NCI-H1436 treated with DMSO at 0.1 percent for 48 hours (cell line): ENCODE results near the gene SKP2.
"Not testable (repeated sequence)": the region's sequence is repeated elsewhere in the genome, so short reads cannot be mapped to it uniquely, and the experiment has no call there.

Experiments used
- DNase-seq: peaks from one replicate; lab custom pipeline; 2025; lab: John Stamatoyannopoulos, UW

Gene SKP2

DNA sequence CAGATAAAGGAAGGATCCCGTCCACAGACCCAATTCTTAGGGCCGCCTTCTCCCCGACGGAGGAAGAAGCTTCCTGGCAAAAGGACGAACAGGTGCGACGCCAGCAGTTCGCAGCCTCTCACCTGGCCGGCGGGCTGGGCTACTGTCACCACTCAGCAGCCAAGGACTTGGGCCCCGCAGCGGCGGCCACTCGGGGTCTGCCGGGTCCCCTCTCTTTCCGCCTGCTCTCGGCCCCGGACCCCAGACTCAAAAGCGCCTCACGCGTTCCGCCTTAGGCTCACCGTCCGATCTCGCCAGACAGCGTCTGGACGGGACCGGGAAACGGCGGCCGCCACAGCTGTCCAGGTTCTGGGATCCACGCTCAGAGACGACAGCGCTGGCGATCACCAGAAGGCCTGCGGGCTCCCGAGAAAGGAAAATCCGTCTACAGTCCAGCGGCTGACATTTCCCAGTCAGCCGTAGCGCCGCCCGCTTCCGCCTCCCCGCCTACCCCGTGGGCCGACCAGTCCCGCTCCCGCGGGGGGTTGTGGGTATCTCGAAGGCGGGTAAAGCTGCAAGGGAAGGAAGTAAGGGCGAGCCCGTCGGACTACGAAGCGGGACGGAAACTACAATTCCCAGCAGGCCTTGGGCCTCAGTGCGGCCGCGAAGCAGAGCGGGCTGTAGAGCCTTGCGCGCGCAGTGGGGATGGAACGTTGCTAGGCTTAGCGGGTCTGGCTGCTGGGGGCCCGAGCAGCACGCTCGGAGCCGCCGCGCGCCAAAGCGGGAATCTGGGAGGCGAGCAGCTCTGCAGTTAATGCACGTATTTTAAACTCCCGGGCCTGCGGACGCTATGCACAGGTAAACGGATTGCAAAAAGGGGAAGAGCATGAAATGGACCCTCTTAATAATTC, at the start of gene SKP2, which contains the start of gene LMBRD2:
SKP2 (plus strand) TSS at position 678 of the 890 bp plus-strand sequence; CDS start at position 830, 152 bp downstream.
LMBRD2 (minus strand) TSS at position 454 of the 890 bp plus-strand sequence. CDS start 8,538 bp downstream, outside the sequence.
- DNase-seq: peak; percentile 84

DNA sequence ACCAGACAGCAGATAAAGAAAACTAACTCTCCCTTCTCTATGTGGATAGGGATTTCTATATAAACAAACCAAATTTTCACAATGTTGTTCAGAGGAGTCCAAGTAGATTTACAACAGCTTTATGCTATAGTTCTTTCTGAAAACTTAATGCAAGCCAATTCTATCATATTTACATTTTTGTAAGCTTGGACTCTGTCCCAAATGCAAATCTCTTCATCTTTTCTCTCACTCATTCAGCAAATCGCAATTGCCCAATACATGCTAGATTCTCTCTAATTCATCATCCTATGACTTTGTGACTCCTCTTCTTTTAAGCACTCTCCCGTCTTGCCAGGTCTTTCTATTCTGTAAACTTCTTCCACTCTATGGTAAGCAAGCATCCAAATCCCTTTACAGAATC, 46.1 kb upstream of the SKP2 start:
- no peak for DNase-seq

GRCh38 chr5:36108758-36109460, 43.0 kb upstream of the SKP2 start:
- no peak for DNase-seq

GRCh38 chr5:36111238-36111637, 40.7 kb upstream of the SKP2 start:
- no peak for DNase-seq

GRCh38 chr5:36125868-36126267, 26.0 kb upstream of the SKP2 start:
- DNase-seq: no peak

- DNase-seq: no peak
Measured at GRCh38 chr5:36128795-36129194, 23.1 kb upstream of the SKP2 start.

DNA sequence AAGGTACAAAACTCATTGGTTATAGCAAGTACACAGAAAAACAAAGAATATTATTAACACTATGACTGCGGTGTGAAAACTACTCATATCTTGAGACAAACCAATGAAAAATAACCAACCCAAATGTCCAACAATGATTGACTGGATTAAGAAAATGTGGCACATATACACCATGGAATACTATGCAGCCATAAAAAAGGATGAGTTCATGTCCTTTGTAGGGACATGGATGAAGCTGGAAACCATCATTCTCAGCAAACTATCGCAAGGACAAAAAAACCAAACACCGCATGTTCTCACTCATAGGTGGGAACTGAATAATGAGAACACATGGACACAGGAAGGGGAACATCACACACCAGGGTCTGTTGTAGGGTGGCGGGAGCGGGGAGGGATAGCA, 22.2 kb upstream of the SKP2 start:
- DNase-seq: not testable (repeated sequence)

GRCh38 chr5:36133009-36133408, 18.9 kb upstream of the SKP2 start:
- not testable (repeated sequence) for DNase-seq

- DNase-seq: no peak
Measured at GRCh38 chr5:36135988-36136387, 15.9 kb upstream of the SKP2 start.

DNA sequence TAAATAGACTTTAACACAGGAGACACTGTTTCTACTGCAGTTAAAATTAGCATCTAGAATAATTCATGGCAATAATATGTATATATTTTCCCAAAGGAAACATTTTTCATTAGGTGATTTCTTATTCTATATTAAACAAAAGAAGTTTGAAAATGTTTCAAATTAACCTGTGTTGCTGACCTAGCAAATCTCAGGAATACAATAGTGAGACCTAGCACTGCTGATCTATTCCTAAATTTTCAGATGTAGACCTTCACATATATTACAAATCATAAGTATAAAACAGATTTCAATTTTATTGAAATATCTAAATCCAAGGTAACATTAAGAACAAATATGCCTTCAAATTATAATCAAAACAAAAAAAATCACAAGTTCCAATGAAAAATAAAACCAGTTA, 15.3 kb upstream of the SKP2 start:
- no peak for DNase-seq

GRCh38 chr5:36138900-36139683, 12.8 kb upstream of the SKP2 start:
- DNase-seq: no peak

DNA sequence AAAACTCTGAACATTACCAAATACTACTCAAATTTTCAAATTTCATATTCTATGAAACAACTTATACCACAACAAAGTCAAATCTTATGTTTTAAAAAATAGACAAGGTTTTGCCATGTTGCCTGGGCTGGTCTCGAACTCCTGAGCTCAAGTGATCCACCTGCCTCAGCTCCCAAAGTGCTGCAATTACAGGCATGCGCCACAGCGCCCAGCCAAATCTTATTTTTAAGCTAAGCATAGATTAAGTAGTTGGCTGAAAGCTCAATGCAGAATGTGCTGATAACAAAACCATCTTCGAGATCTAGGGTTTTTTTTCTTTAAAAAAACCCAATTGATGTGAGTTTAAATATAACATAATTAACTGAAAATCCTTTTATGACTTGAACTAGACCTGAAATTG, 6.6 kb upstream of the SKP2 start:
- DNase-seq: no peak

- DNase-seq: no peak
Measured at GRCh38 chr5:36146390-36146789, 5.5 kb upstream of the SKP2 start.

GRCh38 chr5:36147681-36148080, 4.2 kb upstream of the SKP2 start:
- no peak for DNase-seq

DNA sequence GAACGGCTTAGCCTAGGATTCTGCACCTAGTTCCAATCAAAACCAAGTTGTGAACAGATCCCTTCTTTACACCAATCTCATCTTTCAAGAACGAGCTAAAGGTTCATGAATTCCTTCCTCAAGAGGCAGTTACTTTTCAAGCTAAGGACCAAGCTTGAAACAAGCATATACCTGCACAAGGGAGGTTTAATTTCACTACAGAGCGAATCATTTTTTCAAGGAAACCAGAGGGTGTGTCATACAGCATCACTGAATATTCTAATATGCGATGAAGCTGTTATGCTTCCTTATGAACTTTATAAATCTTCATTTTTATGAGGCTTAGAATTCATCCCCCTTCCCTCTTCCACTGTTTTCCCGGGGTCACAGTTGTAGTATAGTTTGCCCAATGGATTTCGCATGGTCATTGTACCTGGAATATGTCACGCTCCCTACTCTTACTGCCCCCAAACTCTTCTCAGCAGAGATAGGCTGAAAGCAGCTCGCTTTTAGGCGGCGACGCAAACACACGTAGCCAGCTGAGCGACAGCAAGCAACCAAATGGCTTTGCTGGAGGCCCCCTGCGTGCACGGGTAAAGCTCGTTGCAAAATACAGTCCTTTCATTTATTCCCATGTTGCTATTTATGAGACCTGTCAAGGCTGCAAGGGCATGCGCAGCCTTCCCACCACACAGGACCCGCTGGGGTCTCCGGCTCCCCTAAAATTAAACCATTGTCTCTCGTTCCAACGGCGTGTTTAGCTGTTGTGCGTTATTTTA, 1.1 kb upstream of the SKP2 start:
- DNase-seq: no peak

DNA sequence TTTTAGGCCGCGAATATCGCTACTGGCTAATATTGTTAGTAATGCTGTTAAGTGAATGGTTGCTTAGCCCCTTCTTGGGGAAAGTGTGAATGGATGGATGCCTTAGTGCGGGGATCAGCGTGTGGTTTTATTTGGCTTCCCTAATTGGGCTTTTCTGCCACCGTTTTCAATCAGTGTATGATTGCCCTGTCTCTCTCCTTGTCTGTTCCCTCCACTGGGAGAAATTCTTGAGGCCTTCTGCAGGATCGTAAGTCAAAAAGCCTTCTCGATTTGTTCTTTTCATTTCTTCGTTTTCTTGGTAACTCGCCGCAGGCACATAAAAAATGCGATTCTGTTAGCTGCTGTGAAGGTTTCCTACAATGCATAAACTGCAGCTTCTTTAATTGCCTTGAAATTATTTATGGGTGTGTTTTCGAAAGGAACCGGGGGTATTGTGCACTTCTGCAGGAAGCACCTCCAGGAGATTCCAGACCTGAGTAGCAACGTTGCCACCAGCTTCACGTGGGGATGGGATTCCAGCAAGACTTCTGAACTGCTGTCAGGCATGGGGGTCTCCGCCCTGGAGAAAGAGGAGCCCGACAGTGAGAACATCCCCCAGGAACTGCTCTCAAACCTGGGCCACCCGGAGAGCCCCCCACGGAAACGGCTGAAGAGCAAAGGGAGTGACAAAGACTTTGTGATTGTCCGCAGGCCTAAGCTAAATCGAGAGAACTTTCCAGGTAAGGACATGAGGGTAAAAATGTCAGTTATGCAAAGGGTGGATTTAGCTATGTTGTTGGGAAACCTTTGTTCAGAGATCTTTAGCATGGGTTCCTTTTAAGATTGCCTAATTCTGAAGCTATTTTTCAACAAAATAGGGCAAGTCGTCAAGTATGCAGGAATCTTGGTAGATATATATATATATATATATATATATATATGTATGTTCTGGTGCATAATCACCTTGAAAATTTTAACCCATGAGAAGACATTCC, 700 bp downstream of the SKP2 start:
- DNase-seq: no peak

DNA sequence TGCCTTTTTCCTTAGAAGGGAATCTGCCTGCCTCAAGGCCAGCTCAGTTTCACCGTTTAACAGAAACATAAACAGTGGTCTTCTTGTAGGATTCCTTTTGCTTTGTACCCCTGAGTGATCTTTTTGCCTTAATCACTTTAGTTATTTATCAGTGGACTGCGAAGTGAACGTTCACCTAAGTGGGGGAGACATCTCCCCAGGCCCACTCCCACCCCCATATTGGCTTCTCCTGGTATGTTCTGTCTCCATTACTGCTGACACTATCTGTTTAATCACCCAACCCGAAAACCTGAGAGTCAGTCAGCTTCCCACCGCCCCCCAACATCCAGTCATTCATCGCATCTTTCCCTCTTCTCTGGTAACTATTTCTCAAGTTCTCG, 1.4 kb downstream of the SKP2 start:
- DNase-seq: no peak

DNA sequence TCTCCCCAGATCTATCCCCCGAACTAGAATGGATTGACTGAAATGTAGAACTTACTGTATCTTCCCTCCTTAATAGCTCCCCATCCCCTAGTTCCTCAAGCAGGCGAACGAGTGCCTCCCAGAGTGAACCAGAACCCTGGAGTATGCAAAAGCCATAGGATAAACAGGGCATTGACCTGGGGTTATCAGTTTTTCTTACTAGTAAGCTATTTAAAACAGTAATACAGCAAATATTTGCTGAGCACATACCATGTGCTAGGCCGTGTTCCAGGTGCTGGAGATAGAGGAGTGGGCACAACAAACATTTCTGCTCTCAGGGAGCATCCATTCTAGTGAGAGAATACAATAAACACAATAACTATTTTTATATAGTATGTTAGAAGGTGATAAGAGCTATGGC, 1.8 kb downstream of the SKP2 start:
- no peak for DNase-seq

DNA sequence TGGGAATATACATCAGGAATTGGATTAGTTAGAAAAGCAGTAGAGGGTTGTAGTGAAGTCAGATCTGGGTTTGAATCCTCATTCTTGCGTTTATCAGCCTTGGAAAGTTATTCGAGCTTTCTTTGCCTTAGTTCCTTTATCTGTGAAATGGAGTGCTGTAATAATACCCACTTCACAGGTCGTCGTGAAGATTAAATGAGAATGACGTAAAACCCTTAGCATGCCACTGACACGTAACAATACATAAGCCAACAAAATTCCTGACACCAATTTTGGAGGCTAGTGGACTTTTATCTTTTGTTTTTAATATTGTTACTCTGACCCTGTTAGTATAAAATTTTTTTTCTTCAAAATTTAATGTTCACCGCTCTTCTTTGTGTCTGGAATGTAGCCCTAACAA, 3.4 kb downstream of the SKP2 start:
- no peak for DNase-seq

- no peak for DNase-seq
Measured at GRCh38 chr5:36156121-36156601, 4.2 kb downstream of the SKP2 start.
